ENCODE results near the gene ARF6.

- TF ChIP-seq YY1 (IDR thresholded peaks at IDR 0.05; ENCODE audit: insufficient read depth, insufficient read length) (no peak), SUZ12 (IDR thresholded peaks at IDR 0.05; ENCODE audit: extremely low read depth, insufficient read depth, insufficient read length) (no peak), ZNF274 (IDR thresholded peaks at IDR 0.05; ENCODE audit: low read depth, low read length) (no peak)
These were observed 24.2 kb upstream of the ARF6 start for GRCh38 chr14:49868720-49869114.

Data from NT2/D1 (cell line).